Ectodermal cell (in vitro differentiated cells): Measurements from ENCODE around the gene LRRC3.
"Not testable (repeated sequence)": the region's sequence is repeated elsewhere in the genome, so short reads cannot be mapped to it uniquely, and the experiment has no call there.

Experiments
- H3K27ac ChIP-seq: 2 replicates; pipeline ENCODE4 v1.7.0; 2013; ENCODE audit warnings: mild to moderate bottlenecking, low read depth, low read length; ENCODE audit not compliant: insufficient read depth, poor library complexity, severe bottlenecking
- H3K27me3 ChIP-seq: 2 replicates; pipeline ENCODE4 v1.7.0; 2013; ENCODE audit warnings: mild to moderate bottlenecking, low read length; ENCODE audit not compliant: insufficient read depth, control insufficient read depth, poor library complexity, severe bottlenecking
- H3K36me3 ChIP-seq: one replicate; pipeline ENCODE4 v1.7.0; 2013; ENCODE audit warnings: low read length; ENCODE audit not compliant: control insufficient read depth, insufficient read depth
- H3K4me1 ChIP-seq: one replicate; pipeline ENCODE4 v1.7.0; 2013; ENCODE audit warnings: low read length; ENCODE audit not compliant: control insufficient read depth, insufficient read depth
- H3K4me3 ChIP-seq: 2 replicates; pipeline ENCODE4 v1.7.0; 2013; ENCODE audit warnings: low read depth, low read length, control low read depth; ENCODE audit not compliant: insufficient read depth
- H3K9me3 ChIP-seq: 2 replicates; pipeline ENCODE4 v1.7.0; 2013; ENCODE audit warnings: mild to moderate bottlenecking, low read length, moderate library complexity; ENCODE audit not compliant: control insufficient read depth
- WGBS, 2 experiments: methylation state at CpG; one replicate each; pipeline ENCODE4 v1.1.7; 2013; ENCODE audit warnings: missing lambda C conversion rate in 2 of 2; 5-methylcytosine and 5-hydroxymethylcytosine counted together

The LRRC3 gene

GRCh38 chr21:44416193-44416592 is 39.1 kb upstream of the LRRC3 start:
- Histone ChIP-seq H3K27ac (no peak overlapping the region), H3K4me1 (peaks cover 5% of the 10 kb centered on the region), H3K9me3 (no peaks in the 10 kb centered on the region), H3K36me3 (no peaks in the 10 kb centered on the region), H3K27me3 (no peaks in the 10 kb centered on the region), H3K4me3 (no peak overlapping the region)
- WGBS, 2 experiments, result 79 to 82% methylated on average over 8 of the region's 8 CpGs

DNA sequence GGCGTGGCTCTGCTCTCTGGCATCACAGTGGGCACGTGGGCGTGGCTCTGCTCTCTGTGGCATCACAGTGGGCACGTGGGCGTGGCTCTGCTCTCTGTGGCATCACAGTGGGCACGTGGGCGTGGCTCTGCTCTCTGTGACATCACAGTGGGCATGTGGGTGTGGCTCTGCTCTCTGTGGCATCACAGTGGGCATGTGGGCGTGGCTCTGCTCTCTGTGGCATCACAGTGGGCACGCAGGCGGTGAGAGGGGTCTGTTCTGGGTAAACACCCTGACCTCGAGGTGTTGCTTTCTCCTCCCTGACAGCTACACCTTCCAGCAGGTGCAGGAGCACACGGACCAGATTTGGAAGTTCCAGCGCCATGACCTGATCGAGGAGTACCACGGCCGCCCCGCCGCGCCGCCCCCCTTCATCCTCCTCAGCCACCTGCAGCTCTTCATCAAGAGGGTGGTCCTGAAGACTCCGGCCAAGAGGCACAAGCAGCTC is 37.6 kb upstream of the LRRC3 start:
- not testable (repeated sequence) for H3K9me3 ChIP-seq, H3K36me3 ChIP-seq, H3K4me3 ChIP-seq, H3K27me3 ChIP-seq, H3K27ac ChIP-seq, H3K4me1 ChIP-seq
- 93% methylated on average over 21 of the region's 21 CpGs for WGBS, 2 experiments

DNA sequence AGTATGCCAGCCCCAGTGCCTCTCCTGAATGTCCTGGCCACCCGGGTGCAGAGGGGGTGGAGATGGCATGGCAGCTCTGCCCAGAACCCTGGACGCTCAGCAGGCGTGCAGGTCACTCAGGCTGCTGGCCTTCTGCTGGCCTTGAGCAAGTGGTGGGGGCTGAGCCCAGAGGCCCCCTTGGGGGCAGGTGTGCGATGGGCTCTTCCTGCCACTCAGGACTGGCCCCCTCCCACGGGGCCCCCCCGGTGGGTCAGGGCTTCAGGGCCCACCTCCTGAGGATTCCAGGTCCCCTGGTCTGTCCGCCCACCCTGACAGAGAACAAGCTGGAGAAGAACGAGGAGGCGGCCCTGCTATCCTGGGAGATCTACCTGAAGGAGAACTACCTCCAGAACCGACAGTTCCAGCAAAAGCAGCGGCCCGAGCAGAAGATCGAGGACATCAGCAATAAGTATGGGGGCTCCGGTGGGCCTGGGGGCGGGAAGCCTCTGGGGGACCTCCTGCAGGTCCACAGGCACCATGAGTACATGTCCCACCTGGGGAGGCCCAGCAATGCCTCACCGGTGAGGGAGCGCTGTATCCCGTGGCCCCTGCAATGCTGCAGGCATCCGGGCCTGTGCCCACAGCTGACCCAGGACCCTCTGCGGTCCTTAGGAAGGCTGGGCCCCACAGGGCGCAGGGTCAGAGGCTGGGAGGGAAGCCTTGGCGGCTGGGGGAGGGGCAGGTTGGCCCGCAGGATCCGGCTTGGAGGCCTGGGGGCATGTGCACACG is 37.0 kb upstream of the LRRC3 start:
- 90% methylated on average over 25 of the region's 25 CpGs for WGBS, 2 experiments
- Histone ChIP-seq H3K27me3 (no peaks in the 10 kb centered on the region), H3K4me1 (peaks cover 5% of the 10 kb centered on the region)

GRCh38 chr21:44418876-44419230 is 36.5 kb upstream of the LRRC3 start:
- 91 to 95% methylated on average over 8 of the region's 8 CpGs for WGBS, 2 experiments
- Histone ChIP-seq H3K9me3 (no peaks in the 10 kb centered on the region), H3K4me3 (no peak overlapping the region), H3K4me1 (peaks cover 5% of the 10 kb centered on the region), H3K27me3 (no peaks in the 10 kb centered on the region), H3K36me3 (no peaks in the 10 kb centered on the region), H3K27ac (no peak overlapping the region)

More for the DNA sequence above, 37.0 kb upstream of the LRRC3 start:
- H3K27ac ChIP-seq, result no peak overlapping the region
- no peak overlapping the region for H3K4me3 ChIP-seq
- H3K9me3 ChIP-seq, result no peaks in the 10 kb centered on the region
- H3K36me3 ChIP-seq, result no peaks in the 10 kb centered on the region

DNA sequence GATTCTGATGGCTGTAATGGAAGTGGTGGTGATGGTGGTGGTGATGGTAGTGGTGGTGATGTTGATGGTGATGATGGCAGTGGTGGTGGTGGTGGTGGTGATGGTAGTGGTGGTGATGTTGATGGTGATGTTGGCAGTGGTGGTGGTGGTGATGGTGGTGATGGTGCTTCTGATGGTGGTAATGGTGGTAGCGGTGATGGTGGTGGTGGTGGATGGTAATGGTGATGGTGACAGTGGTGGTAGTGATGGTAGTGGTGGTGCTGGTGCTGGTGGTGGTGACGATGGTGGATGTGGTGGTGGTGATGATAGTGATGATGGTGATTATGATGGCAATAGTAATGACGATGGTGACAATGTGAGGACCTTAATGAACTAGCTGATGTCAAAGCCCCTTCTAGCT is 35.6 kb upstream of the LRRC3 start:
- Histone ChIP-seq H3K36me3 (no peaks in the 10 kb centered on the region), H3K4me3 (no peak overlapping the region), H3K27me3 (no peaks in the 10 kb centered on the region), H3K27ac (no peak overlapping the region), H3K9me3 (no peaks in the 10 kb centered on the region), H3K4me1 (peaks cover 7% of the 10 kb centered on the region)
- WGBS, 2 experiments, result 93 to 95% methylated on average over 3 of the region's 3 CpGs

GRCh38 chr21:44420416-44421205 is 34.7 kb upstream of the LRRC3 start:
- H3K36me3 ChIP-seq, result no peaks in the 10 kb centered on the region
- no peaks in the 10 kb centered on the region for H3K27me3 ChIP-seq
- no peaks in the 10 kb centered on the region for H3K9me3 ChIP-seq
- peaks cover 9% of the 10 kb centered on the region for H3K4me1 ChIP-seq
- no peak overlapping the region for H3K27ac ChIP-seq
- H3K4me3 ChIP-seq, result no peak overlapping the region
- 87 to 91% methylated on average over 14 of the region's 14 CpGs for whole genome bisulfite sequencing, 2 experiments

DNA sequence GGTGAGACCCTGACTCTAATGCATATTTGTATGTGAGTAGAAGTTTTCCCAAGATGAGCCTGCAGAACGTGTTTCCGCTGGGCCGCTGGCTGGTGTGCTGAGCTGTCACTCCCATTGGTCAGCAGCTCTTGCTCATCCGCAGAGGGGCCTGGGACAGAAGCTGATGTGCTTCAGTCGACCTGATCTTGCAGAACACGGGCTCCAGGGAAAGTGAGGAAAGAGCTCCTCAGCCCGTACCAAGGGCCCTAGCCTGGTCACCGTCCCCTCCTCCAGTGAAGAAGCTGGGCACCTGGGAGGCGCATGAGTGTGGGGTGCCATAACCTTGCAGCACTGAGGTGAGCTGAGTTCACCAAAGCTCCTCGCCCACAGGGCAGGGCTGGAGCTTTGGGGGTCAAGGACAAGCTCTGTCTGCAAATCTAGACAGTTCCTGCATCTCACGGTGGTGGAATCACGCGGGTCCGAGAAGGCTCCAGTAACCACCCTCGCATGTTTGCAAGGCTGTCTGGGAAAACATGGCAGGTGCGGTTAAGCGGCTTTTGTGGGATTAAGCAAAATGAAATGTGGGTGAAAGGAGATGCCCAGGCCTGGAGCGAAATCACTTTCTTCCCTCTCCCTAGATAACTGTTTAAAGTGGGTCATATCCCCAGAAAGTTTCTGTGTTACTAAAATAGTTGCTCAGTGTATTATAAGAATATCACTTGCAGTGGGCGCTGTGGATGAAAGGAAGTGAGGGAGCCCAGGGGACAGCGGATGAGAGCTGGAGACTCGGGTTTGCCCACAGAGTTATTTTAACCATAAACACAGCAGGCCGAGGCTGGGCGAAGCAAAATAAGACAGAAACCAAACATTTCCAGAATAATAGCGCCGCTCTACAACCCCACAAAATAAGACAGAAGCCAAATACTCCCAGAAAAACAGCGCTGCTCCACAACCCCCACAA is 33.1 kb upstream of the LRRC3 start:
- H3K9me3 ChIP-seq, result no peaks in the 10 kb centered on the region
- H3K4me1 ChIP-seq, result peaks cover 9% of the 10 kb centered on the region
- no peak overlapping the region for H3K4me3 ChIP-seq
- 94 to 95% methylated on average over 22 to 23 of the region's 26 CpGs for WGBS, 2 experiments
- no peaks in the 10 kb centered on the region for H3K36me3 ChIP-seq
- H3K27ac ChIP-seq, result no peak overlapping the region
- H3K27me3 ChIP-seq, result no peaks in the 10 kb centered on the region

DNA sequence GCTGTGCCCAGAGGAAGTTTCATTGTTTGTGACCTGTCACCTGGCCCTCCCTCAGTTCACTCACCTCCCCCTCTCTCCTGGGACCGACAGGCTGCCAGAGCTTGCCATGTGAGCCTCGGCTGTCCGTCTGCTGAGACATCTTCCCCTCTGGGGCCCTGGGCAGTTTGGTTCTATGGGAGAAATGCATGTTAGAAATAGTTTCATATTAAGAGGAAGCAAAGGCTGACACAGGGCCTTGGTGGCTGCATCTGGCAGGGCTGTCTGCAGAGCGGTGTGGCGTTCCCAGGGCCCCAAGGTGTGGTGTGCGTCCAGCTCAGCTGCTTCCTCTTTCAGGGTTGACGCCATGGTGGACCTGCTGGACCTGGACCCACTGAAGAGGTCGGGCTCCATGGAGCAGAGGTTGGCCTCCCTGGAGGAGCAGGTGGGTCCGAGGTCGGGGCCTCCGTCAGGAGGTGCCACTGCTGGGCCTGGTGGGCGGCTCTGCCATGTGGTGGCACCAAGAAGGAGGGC is 31.9 kb upstream of the LRRC3 start:
- WGBS, 2 experiments, result 91 to 93% methylated on average over 12 of the region's 12 CpGs
- H3K4me1 ChIP-seq, result peaks cover 9% of the 10 kb centered on the region
- H3K36me3 ChIP-seq, result no peaks in the 10 kb centered on the region
- H3K27ac ChIP-seq, result no peak overlapping the region
- no peaks in the 10 kb centered on the region for H3K27me3 ChIP-seq
- no peaks in the 10 kb centered on the region for H3K9me3 ChIP-seq
- no peak overlapping the region for H3K4me3 ChIP-seq

DNA sequence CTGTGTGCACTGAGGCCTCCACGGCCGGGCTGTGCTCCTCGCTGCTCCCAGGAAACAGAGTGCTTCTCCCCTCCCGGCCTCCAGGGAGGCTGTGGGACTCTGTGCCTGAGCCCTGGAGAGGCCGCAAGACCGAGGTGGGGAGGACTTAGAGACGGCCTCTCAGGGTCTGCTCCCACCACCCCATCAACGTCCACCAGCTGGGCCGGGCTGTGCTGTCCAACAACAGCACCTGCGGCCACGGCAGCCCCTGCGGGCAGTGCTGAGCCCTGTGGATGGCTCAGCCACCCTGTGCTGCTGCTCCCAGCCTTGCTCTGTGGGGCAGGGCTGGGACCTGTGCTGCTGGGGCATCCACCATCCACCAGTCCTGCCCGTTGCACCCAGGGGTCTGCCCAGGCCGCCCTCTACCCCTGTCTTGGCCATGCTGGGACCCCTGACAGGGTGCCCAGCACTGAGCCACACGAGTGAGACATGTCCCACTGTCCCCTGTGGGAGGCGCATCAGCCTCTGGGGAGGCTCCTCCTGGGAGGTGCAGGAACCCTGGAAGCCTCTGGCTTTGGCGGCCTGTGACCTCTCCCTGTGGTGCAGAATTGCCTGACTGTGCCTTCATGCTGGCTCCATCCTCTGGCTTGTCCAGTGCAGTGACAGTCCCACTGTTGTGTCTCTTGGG is 31.2 kb upstream of the LRRC3 start:
- no peak overlapping the region for H3K4me3 ChIP-seq
- no peaks in the 10 kb centered on the region for H3K9me3 ChIP-seq
- no peaks in the 10 kb centered on the region for H3K36me3 ChIP-seq
- no peaks in the 10 kb centered on the region for H3K27me3 ChIP-seq
- H3K4me1 ChIP-seq, result peaks cover 9% of the 10 kb centered on the region
- WGBS, 2 experiments, result 81 to 84% methylated on average over 17 of the region's 17 CpGs
- no peak overlapping the region for H3K27ac ChIP-seq
